ENCODE results near the gene CAMTA1. TPM values are rescaled to one million over a fixed set of nuclear protein-coding genes. Genes with fewer than 3 reads are reported as not detected.

The CAMTA1 gene
- total RNA-seq, 1 experiment from 2014 or later = 118 TPM

- Histone ChIP-seq H3K4me3 (ENCODE audit: low read length) (no peak overlapping the region), H4K20me1 (ENCODE audit: insufficient read depth, low read depth, low read length) (no peaks in the 10 kb centered on the region), H3K4me1 (ENCODE audit: low read length) (peaks cover 45% of the 10 kb centered on the region), H3K9ac (ENCODE audit: low read length) (no peak overlapping the region), H3K9me3 (ENCODE audit: low read length) (no peaks in the 10 kb centered on the region), H2AFZ (ENCODE audit: low read length) (no peak overlapping the region), H3K79me2 (ENCODE audit: low read length) (peaks cover 82% of the 10 kb centered on the region), H3K36me3 (ENCODE audit: insufficient read depth, low read length) (no peaks in the 10 kb centered on the region), H3K27ac (ENCODE audit: low read length) (no peak overlapping the region), H3K9me2 (replicated peaks; ENCODE audit: insufficient read depth, low read length) (no peaks in the 10 kb centered on the region), H3K27me3 (ENCODE audit: low read length) (no peaks in the 10 kb centered on the region), H3K4me2 (ENCODE audit: low read depth, low read length, poor library complexity, severe bottlenecking) (no peak overlapping the region)
- DNase-seq = no peak
Measured at GRCh38 chr1:6869545-6869944, 84.3 kb downstream of the CAMTA1 start.

DNA sequence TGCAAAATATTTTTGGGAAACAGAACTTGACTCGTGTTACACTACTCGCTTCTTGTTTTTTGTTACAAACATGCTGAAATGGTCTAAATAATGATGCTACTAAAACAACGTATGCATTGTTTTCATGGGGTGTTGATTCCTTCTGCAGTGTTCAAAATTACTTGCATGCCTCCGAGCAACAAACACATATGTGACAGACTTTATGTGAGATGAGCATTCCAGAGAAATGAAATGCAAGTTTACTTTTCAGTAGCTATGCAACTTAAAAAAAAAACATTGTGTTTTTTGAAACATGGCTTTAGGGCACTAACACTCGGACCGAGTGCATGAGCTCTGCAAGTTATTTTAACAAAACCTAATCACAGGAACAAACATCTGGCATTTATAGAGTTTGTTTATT, 84.8 kb downstream of the CAMTA1 start:
- no peak overlapping the region for H3K4me3 ChIP-seq (ENCODE audit: low read length)
- no peaks in the 10 kb centered on the region for H4K20me1 ChIP-seq (ENCODE audit: insufficient read depth, low read depth, low read length)
- H3K9me3 ChIP-seq (ENCODE audit: low read length) = no peaks in the 10 kb centered on the region
- H3K9me2 ChIP-seq (replicated peaks; ENCODE audit: insufficient read depth, low read length) = no peaks in the 10 kb centered on the region
- H3K27ac ChIP-seq (ENCODE audit: low read length) = no peak overlapping the region
- no peaks in the 10 kb centered on the region for H3K36me3 ChIP-seq (ENCODE audit: insufficient read depth, low read length)
- H3K4me1 ChIP-seq (ENCODE audit: low read length) = peaks cover 45% of the 10 kb centered on the region
- no peak overlapping the region for H3K4me2 ChIP-seq (ENCODE audit: low read depth, low read length, poor library complexity, severe bottlenecking)
- H3K79me2 ChIP-seq (ENCODE audit: low read length) = peaks cover 77% of the 10 kb centered on the region
- no peaks in the 10 kb centered on the region for H3K27me3 ChIP-seq (ENCODE audit: low read length)
- H3K9ac ChIP-seq (ENCODE audit: low read length) = no peak overlapping the region
- no peak overlapping the region for H2AFZ ChIP-seq (ENCODE audit: low read length)
- DNase-seq = no peak

DNA sequence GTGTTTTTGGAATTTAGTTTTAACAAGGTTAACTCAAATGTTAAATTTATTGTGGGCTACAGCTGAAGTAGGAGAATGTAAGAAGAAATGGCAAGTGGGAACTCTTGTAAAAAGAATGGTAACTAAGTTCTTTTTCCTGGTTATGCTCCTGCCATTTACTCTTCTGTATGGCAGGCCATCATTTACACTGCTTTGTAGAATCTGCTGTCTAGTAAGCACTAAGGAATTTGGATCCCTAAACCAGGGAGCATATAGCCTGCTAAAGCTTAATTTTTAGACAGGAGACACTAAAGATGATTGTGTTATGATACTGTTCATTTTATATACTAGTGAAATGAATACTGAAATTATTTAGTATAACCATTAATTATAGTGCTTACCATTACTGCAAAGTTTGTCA, 85.3 kb downstream of the CAMTA1 start:
- Histone ChIP-seq H3K4me3 (ENCODE audit: low read length) (no peak overlapping the region), H3K9me3 (ENCODE audit: low read length) (no peaks in the 10 kb centered on the region), H4K20me1 (ENCODE audit: insufficient read depth, low read depth, low read length) (no peaks in the 10 kb centered on the region), H3K4me2 (ENCODE audit: low read depth, low read length, poor library complexity, severe bottlenecking) (no peak overlapping the region), H3K9me2 (replicated peaks; ENCODE audit: insufficient read depth, low read length) (no peaks in the 10 kb centered on the region), H3K9ac (ENCODE audit: low read length) (no peak overlapping the region), H3K27me3 (ENCODE audit: low read length) (no peaks in the 10 kb centered on the region), H3K4me1 (ENCODE audit: low read length) (peaks cover 45% of the 10 kb centered on the region), H3K27ac (ENCODE audit: low read length) (no peak overlapping the region), H3K79me2 (ENCODE audit: low read length) (peaks cover 74% of the 10 kb centered on the region), H3K36me3 (ENCODE audit: insufficient read depth, low read length) (no peaks in the 10 kb centered on the region), H2AFZ (ENCODE audit: low read length) (no peak overlapping the region)
- no peak for DNase-seq

DNA sequence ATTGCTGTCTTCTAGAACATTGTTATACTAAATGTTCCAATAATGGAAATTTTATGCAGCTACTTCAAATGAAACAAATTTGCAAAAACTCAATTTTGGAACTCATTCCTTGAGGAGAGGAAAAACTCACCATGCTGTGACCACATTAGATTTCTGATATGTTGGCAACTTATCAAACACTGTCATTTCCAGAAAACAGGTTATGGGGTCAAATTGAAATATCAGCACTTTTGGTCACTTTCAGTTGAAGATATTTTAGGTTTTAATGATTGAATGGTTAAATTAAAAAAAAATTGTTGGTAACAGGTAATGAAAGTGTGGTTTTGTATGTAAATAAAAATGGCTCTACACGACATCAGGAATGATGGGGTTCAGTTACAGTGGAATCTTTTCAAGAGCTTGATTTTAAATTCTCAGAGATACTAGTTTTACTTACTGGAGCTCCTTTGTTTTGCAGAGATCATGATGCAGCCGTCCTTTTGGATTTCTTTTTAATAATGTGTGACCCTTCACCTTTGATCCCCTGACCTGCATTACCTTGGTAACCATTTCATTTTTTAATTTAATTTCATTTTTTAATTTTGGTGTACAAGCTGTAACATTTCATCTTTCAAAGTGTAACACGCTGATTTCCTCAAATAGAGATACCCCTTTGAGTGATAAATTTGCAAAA, 86.2 kb downstream of the CAMTA1 start:
- Histone ChIP-seq H3K27me3 (ENCODE audit: low read length) (no peaks in the 10 kb centered on the region), H3K9ac (ENCODE audit: low read length) (no peak overlapping the region), H3K4me2 (ENCODE audit: low read depth, low read length, poor library complexity, severe bottlenecking) (no peak overlapping the region)

GRCh38 chr1:6872573-6873261, 87.5 kb downstream of the CAMTA1 start:
- Histone ChIP-seq H3K4me1 (ENCODE audit: low read length) (peaks cover 36% of the 10 kb centered on the region), H3K9me2 (replicated peaks; ENCODE audit: insufficient read depth, low read length) (no peaks in the 10 kb centered on the region), H3K27ac (ENCODE audit: low read length) (no peak overlapping the region), H4K20me1 (ENCODE audit: insufficient read depth, low read depth, low read length) (no peaks in the 10 kb centered on the region), H3K4me2 (ENCODE audit: low read depth, low read length, poor library complexity, severe bottlenecking) (no peak overlapping the region), H3K9ac (ENCODE audit: low read length) (no peak overlapping the region), H3K27me3 (ENCODE audit: low read length) (no peaks in the 10 kb centered on the region), H2AFZ (ENCODE audit: low read length) (no peak overlapping the region), H3K36me3 (ENCODE audit: insufficient read depth, low read length) (no peaks in the 10 kb centered on the region), H3K9me3 (ENCODE audit: low read length) (no peaks in the 10 kb centered on the region), H3K79me2 (ENCODE audit: low read length) (peaks cover 57% of the 10 kb centered on the region), H3K4me3 (ENCODE audit: low read length) (no peak overlapping the region)
- no peak for DNase-seq

More for the DNA sequence above, 86.2 kb downstream of the CAMTA1 start:
- H3K4me3 ChIP-seq (ENCODE audit: low read length) = no peak overlapping the region
- H3K9me3 ChIP-seq (ENCODE audit: low read length) = no peaks in the 10 kb centered on the region
- H3K79me2 ChIP-seq (ENCODE audit: low read length) = peaks cover 68% of the 10 kb centered on the region
- H3K4me1 ChIP-seq (ENCODE audit: low read length) = peaks cover 45% of the 10 kb centered on the region
- H3K36me3 ChIP-seq (ENCODE audit: insufficient read depth, low read length) = no peaks in the 10 kb centered on the region
- H4K20me1 ChIP-seq (ENCODE audit: insufficient read depth, low read depth, low read length) = no peaks in the 10 kb centered on the region
- no peaks in the 10 kb centered on the region for H3K9me2 ChIP-seq (replicated peaks; ENCODE audit: insufficient read depth, low read length)
- H2AFZ ChIP-seq (ENCODE audit: low read length) = no peak overlapping the region
- H3K27ac ChIP-seq (ENCODE audit: low read length) = no peak overlapping the region
- no peak for DNase-seq

- H3K9me3 ChIP-seq (ENCODE audit: low read length) = no peaks in the 10 kb centered on the region
- H3K4me2 ChIP-seq (ENCODE audit: low read depth, low read length, poor library complexity, severe bottlenecking) = no peak overlapping the region
- peaks cover 29% of the 10 kb centered on the region for H3K4me1 ChIP-seq (ENCODE audit: low read length)
- no peak overlapping the region for H3K9ac ChIP-seq (ENCODE audit: low read length)
- H3K79me2 ChIP-seq (ENCODE audit: low read length) = peaks cover 50% of the 10 kb centered on the region
- no peaks in the 10 kb centered on the region for H3K27me3 ChIP-seq (ENCODE audit: low read length)
- H3K4me3 ChIP-seq (ENCODE audit: low read length) = no peak overlapping the region
- no peak overlapping the region for H2AFZ ChIP-seq (ENCODE audit: low read length)
- no peaks in the 10 kb centered on the region for H3K36me3 ChIP-seq (ENCODE audit: insufficient read depth, low read length)
- no peaks in the 10 kb centered on the region for H4K20me1 ChIP-seq (ENCODE audit: insufficient read depth, low read depth, low read length)
- no peak overlapping the region for H3K27ac ChIP-seq (ENCODE audit: low read length)
- DNase-seq = no peak
- no peaks in the 10 kb centered on the region for H3K9me2 ChIP-seq (replicated peaks; ENCODE audit: insufficient read depth, low read length)
Measured at GRCh38 chr1:6873298-6874015, 88.2 kb downstream of the CAMTA1 start.

GRCh38 chr1:6874298-6874697, 89.0 kb downstream of the CAMTA1 start:
- Histone ChIP-seq H3K4me2 (ENCODE audit: low read depth, low read length, poor library complexity, severe bottlenecking) (no peak overlapping the region), H3K9me3 (ENCODE audit: low read length) (no peaks in the 10 kb centered on the region)

DNA sequence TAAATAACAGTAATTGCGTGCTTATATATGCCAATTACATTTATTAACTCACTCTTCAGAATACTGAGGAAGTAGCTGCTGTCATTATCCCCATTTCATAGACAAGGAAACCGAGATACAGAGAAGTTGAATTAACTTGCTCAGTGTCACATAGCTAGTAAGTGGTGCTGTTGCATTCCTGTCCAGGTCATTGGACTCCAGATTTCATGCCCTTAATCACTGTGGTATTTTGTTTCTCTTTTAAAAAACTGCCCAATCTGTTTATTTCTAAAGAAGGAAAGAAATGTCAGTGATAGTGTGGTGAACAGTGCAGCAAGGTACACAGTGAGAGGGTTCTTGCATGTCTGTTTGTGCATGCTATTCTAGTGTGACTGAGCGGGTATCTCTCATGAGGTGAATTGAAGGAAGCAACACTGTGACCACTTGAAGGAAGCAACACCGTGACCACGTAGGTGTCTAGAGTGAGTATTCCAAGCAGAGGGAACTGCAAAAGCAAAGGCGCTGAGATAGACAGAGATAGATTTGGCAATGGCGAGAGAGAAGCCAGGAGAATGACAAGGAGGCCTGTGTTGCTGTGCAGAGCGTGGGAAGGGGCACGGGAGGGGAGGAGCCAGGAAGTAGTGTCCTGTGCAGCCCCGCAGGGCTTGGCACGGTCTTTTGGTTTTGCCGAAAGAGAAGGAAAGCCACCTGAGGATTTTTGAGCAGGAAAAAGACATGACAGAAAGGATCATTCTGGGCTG, 95.9 kb downstream of the CAMTA1 start:
- H3K79me2 ChIP-seq (ENCODE audit: low read length) = peaks cover 6% of the 10 kb centered on the region; the same call in 1 of the 2 replicates
- no peak overlapping the region for H2AFZ ChIP-seq (ENCODE audit: low read length)
- H4K20me1 ChIP-seq (ENCODE audit: insufficient read depth, low read depth, low read length) = no peaks in the 10 kb centered on the region
- no peaks in the 10 kb centered on the region for H3K9me2 ChIP-seq (replicated peaks; ENCODE audit: insufficient read depth, low read length)
- H3K9ac ChIP-seq (ENCODE audit: low read length) = no peak overlapping the region
- DNase-seq = no peak
- no peaks in the 10 kb centered on the region for H3K9me3 ChIP-seq (ENCODE audit: low read length)
- H3K4me2 ChIP-seq (ENCODE audit: low read depth, low read length, poor library complexity, severe bottlenecking) = no peak overlapping the region
- no peaks in the 10 kb centered on the region for H3K4me1 ChIP-seq (ENCODE audit: low read length)
- no peak overlapping the region for H3K4me3 ChIP-seq (ENCODE audit: low read length)
- H3K27ac ChIP-seq (ENCODE audit: low read length) = no peak overlapping the region
- H3K36me3 ChIP-seq (ENCODE audit: insufficient read depth, low read length) = no peaks in the 10 kb centered on the region
- no peaks in the 10 kb centered on the region for H3K27me3 ChIP-seq (ENCODE audit: low read length)

More at GRCh38 chr1:6874298-6874697, 89.0 kb downstream of the CAMTA1 start:
- H3K4me3 ChIP-seq (ENCODE audit: low read length) = no peak overlapping the region
- no peaks in the 10 kb centered on the region for H3K27me3 ChIP-seq (ENCODE audit: low read length)
- no peak overlapping the region for H3K9ac ChIP-seq (ENCODE audit: low read length)
- no peak overlapping the region for H3K27ac ChIP-seq (ENCODE audit: low read length)
- no peaks in the 10 kb centered on the region for H3K36me3 ChIP-seq (ENCODE audit: insufficient read depth, low read length)
- no peak overlapping the region for H2AFZ ChIP-seq (ENCODE audit: low read length)
- H4K20me1 ChIP-seq (ENCODE audit: insufficient read depth, low read depth, low read length) = no peaks in the 10 kb centered on the region
- no peaks in the 10 kb centered on the region for H3K9me2 ChIP-seq (replicated peaks; ENCODE audit: insufficient read depth, low read length)
- peaks cover 45% of the 10 kb centered on the region for H3K79me2 ChIP-seq (ENCODE audit: low read length)
- H3K4me1 ChIP-seq (ENCODE audit: low read length) = peaks cover 20% of the 10 kb centered on the region
- no peak for DNase-seq
